Mesodermal cell (in vitro differentiated cells): ENCODE data around the gene PRTFDC1.

Source experiments
- H3K27ac ChIP-seq: 2 replicates; pipeline ENCODE4 v1.7.0; 2013; ENCODE audit warnings: mild to moderate bottlenecking, low read depth, low read length, moderate library complexity; ENCODE audit not compliant: severe bottlenecking
- H3K36me3 ChIP-seq: 2 replicates; pipeline ENCODE4 v1.7.1; 2013; ENCODE audit warnings: mild to moderate bottlenecking, low read length, moderate library complexity; ENCODE audit not compliant: control insufficient read depth, insufficient read depth
- H3K4me1 ChIP-seq: one replicate; pipeline ENCODE4 v1.7.1; 2013; ENCODE audit warnings: mild to moderate bottlenecking, low read length; ENCODE audit not compliant: insufficient read depth, control insufficient read depth, poor library complexity, severe bottlenecking
- H3K4me3 ChIP-seq: 2 replicates; pipeline ENCODE4 v1.7.0; 2013; ENCODE audit warnings: low read length, control low read depth, mild to moderate bottlenecking; ENCODE audit not compliant: insufficient read depth, poor library complexity, severe bottlenecking; ENCODE audit errors: extremely low read depth
- H3K9me3 ChIP-seq: 2 replicates; pipeline ENCODE4 v1.7.1; 2013; ENCODE audit warnings: mild to moderate bottlenecking, low read length, moderate library complexity; ENCODE audit not compliant: control insufficient read depth
- WGBS, 2 experiments: methylation state at CpG; one replicate each; pipeline ENCODE4 v1.1.5; 2013; ENCODE audit warnings: missing lambda C conversion rate in 2 of 2; ENCODE audit not compliant: insufficient coverage in 2 of 2; 5-methylcytosine and 5-hydroxymethylcytosine counted together

The PRTFDC1 gene

DNA sequence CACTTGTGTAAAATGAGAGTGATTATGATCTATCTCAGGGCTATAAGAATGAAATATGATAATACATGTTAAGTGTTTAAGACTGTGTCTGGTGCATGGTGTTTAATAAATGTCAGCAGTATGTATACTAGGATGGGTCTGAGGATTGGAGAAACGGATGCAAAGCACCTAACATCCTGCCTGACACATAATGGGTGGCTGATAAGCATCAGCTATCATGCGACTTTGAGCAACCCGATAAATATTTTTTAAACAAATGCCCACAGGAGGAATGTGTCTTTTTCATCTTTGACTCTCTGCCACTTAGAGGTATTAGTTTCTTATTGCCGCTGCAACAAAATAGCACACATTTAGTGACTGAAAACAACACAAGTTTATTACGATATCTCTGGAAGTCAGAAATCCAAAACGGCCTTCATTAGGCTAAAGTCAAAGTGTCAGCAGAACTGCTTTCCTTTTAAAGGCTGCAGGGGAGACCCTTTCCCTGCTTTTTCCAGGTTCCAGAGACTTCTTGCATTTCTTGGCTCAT is 135.5 kb downstream of the PRTFDC1 start:
- H3K36me3 ChIP-seq = no peaks in the 10 kb centered on the region
- WGBS, 2 experiments = 87 to 95% methylated on average over 3 to 6 of the region's 6 CpGs
- peaks cover 7% of the 10 kb centered on the region for H3K4me1 ChIP-seq
- H3K27ac ChIP-seq = no peak overlapping the region
- H3K4me3 ChIP-seq = no peak overlapping the region
- no peaks in the 10 kb centered on the region for H3K9me3 ChIP-seq

DNA sequence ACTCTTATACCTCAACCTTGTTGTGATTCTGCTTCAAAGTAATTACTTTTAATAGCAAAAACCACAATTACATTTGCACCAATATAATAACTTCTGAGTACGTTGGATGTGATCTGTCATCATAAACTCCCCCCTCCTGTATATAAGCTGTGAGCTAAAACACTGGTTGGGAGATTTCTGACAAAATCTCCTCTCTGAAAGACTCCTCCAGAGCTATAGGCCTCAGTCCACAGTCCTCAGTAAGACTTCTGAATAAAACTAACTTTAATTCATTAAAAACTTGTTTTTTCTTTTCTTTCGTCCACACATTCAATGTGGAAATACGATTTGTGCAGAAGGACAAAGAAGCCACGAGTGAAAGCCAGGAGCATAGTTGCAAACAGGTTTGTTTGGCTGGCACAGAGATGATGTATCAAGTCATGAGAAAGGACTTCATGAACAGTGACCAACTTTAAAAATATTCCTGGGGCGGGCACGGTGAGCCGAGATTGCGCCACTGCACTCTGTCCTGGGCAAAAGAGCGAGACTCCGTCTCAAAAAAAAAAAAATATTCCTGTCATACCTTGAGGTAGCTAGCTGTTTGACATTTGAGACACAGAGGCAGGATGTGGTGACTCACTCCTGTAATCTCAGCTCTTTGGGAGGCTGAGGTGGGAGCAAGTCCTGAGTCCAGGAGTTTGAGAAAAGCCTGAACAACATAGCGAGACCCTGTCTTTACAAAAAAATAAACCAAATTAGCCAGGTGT is 137.7 kb downstream of the PRTFDC1 start:
- no peak overlapping the region for H3K4me3 ChIP-seq
- no peak overlapping the region for H3K27ac ChIP-seq
- H3K4me1 ChIP-seq = peaks cover 11% of the 10 kb centered on the region
- 84 to 94% methylated on average over 8 of the region's 11 CpGs for WGBS, 2 experiments
- no peaks in the 10 kb centered on the region for H3K36me3 ChIP-seq
- H3K9me3 ChIP-seq = no peaks in the 10 kb centered on the region

DNA sequence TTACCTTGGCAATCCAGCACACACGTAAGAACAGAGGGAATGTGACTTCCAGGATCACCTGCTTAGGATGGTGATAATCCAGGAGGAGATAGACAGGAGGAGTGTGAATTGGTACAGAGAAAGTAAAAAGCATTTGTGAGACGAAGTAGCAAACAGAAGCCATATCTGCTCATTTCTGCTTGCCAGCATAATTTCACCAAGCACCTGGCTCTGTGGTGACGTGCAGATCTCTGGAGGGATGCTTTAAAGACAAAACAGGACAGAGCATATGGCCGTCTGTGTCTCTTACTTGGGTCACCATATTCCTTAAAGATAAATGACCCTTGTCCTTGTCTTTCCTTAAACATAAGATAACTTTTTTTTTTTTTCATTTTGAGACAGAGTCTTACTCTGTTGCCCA is 138.6 kb downstream of the PRTFDC1 start:
- no peak overlapping the region for H3K4me3 ChIP-seq
- peaks cover 11% of the 10 kb centered on the region for H3K4me1 ChIP-seq
- no peak overlapping the region for H3K27ac ChIP-seq
- WGBS, 2 experiments = 82 to 100% methylated on average over 3 to 4 of the region's 4 CpGs
- H3K36me3 ChIP-seq = no peaks in the 10 kb centered on the region
- no peaks in the 10 kb centered on the region for H3K9me3 ChIP-seq

DNA sequence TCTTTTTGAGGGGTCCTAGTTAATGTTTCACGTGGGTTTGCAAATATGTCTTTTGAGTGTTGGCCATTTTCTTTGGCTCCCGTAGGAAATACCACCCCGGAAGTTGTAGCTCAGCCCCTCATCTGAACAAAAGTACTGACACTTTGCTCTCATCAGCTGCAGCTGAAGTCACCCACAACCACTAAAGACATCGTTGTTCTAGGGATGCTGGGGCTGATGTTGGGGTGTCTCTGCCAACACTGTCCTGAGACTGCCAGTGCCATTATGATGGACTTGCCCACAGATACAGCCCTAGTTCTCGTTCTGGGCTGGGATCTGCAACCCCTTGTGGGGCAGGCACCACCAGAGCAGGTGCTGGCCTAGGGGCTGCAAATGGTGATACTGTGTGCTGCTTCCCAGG is 146.1 kb downstream of the PRTFDC1 start:
- Histone ChIP-seq H3K4me3 (no peak overlapping the region), H3K27ac (no peak overlapping the region), H3K9me3 (no peaks in the 10 kb centered on the region), H3K36me3 (no peaks in the 10 kb centered on the region), H3K4me1 (no peaks in the 10 kb centered on the region)
- WGBS, 2 experiments = 70 to 85% methylated on average over 1 to 2 of the region's 5 CpGs

DNA sequence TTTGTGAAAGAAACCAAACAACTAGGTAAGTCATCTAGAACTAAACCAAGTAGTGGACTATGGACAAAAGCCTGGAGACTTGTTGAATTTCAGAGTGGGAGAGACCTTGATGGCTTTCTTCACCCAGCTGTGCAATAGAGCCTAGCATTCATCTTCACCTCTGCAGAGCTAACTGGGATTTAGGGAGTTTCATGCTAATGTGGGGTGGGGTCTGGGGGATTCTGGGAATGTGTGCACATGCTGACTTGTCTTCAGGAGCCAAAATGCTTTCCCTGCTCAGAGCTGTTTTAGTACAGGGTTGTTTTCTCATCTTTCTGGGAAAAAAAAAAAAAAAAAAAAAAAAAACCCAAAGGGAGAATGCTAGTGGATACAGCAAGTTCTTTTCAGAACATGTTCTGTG is 147.4 kb downstream of the PRTFDC1 start:
- Histone ChIP-seq H3K27ac (no peak overlapping the region), H3K4me3 (no peak overlapping the region), H3K4me1 (no peaks in the 10 kb centered on the region), H3K36me3 (no peaks in the 10 kb centered on the region), H3K9me3 (no peaks in the 10 kb centered on the region)

DNA sequence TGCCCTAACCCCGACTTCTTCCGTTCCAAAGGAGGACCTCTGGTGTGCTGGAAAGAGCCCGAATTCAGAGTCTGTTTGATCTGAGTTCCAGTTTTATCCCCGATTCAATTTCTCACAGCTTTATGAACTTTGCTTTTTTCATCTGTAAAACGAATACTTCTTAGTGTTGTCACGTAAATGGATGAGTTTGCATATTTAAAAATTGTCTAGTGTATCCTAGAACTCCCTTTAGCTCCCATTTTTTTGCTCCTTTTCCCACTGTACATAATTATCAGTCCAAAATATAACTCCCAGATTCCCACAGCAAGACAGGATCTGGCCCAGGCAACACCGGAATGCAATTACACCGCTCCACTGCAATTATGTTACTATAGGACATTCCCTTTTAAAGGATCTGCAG is 148.0 kb downstream of the PRTFDC1 start:
- Histone ChIP-seq H3K9me3 (no peaks in the 10 kb centered on the region), H3K36me3 (no peaks in the 10 kb centered on the region), H3K4me1 (no peaks in the 10 kb centered on the region), H3K27ac (no peak overlapping the region), H3K4me3 (no peak overlapping the region)
- 96% methylated on average over 5 of the region's 8 CpGs for WGBS, 2 experiments

DNA sequence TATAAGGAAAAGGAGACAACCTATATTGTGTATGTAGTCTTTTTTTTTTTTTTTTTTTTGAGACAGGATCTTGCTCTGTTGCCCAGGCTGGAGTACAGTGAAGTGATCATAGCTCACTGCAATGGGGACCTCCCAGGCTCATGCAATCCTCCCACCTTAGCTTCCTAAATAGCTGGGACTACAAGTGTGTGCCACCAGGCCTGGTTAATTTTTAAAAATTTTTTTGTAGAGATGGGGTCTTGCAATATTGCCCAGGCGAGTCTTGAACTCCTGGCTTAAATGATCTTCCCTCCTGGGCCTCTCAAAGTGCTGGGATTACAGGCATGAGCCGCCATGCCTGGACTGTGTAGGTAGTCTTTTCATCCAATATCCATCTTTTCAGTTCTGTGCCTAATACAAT is 150.0 kb downstream of the PRTFDC1 start:
- 80 to 100% methylated on average over 1 to 2 of the region's 2 CpGs for WGBS, 2 experiments
- H3K36me3 ChIP-seq = no peaks in the 10 kb centered on the region
- H3K4me3 ChIP-seq = no peak overlapping the region

DNA sequence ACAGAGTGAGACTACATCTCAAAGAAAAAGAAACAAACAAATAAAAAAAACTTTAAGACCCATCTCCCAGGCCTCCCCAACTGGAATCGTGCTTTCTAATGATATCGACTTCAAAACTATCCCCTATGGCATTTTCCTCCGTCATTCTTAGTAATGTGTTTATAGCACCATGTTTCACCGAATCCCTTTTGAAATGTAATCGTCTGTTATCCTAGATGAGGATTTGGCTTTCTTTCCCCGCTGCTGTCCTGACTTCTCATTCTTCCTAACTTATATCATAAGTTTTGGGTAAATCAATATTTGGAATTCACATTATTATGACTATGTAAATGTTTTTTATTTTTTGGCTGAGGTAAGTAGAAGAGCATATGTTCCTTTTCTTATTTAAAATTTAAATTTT is 151.5 kb downstream of the PRTFDC1 start:
- no peak overlapping the region for H3K27ac ChIP-seq
- H3K4me1 ChIP-seq = no peaks in the 10 kb centered on the region
- no peaks in the 10 kb centered on the region for H3K9me3 ChIP-seq
- H3K4me3 ChIP-seq = no peak overlapping the region
- no peaks in the 10 kb centered on the region for H3K36me3 ChIP-seq
- 100% methylated on average over 2 to 3 of the region's 6 CpGs for whole genome bisulfite sequencing, 2 experiments

More for the DNA sequence above, 150.0 kb downstream of the PRTFDC1 start:
- no peak overlapping the region for H3K27ac ChIP-seq
- no peaks in the 10 kb centered on the region for H3K4me1 ChIP-seq
- no peaks in the 10 kb centered on the region for H3K9me3 ChIP-seq
